HCT116 (cell line): ENCODE measurements around the gene RALGPS1. TPM values are rescaled to one million over a fixed set of nuclear protein-coding genes. Genes with fewer than 3 reads are reported as not detected.

Source experiments
- ATAC-seq: fragments of 200-7000 bp; cut with Tn5 transposase; 2 replicates; pipeline ENCODE4 v1.9.1; 2020; ENCODE audit warnings: mild to moderate bottlenecking, moderate library complexity
- BruUV-seq: library from RNA; stranded (reverse); fragments of 400-500 nt; replicated peaks from 2 replicates; lab custom pipeline; 2021; lab: Mats Ljungman, UMichigan
- CTCF ChIA-PET: fragments of 300-600 bp; sonication (Branson Sonifier 250); formaldehyde crosslinking; loops from one replicate; lab custom pipeline; 2021; ENCODE audit warnings: antibody characterized with exemption; lab: Charles Lee
- POLR2A ChIA-PET: fragments of 300-600, 350-600 bp; sonication (Branson Sonifier 250); formaldehyde crosslinking; loops from one replicate; lab custom pipeline; 2021; ENCODE audit warnings: antibody characterized with exemption; lab: Charles Lee
- RAD21 ChIA-PET, 2 experiments: fragments of 300-600 bp; sonication (Branson Sonifier 250); formaldehyde crosslinking; loops; one replicate each; lab custom pipeline; 2023; ENCODE audit warnings: low total read pairs in 2 of 2; ENCODE audit not compliant: uncharacterized antibody in 2 of 2, unreplicated experiment in 2 of 2, low non-redundant PET in 1 of 2; lab: Charles Lee
- DNase-seq: peaks from one replicate; pipeline ENCODE4 v3.0.0-alpha.2; 2010; ENCODE audit warnings: low read depth, low spot score
- H2AFZ ChIP-seq: fragments of 200-600 bp; shearing (Covaris generic), sonication (generic); 2 replicates; pipeline ENCODE4 v1.6.1; 2017; ENCODE audit warnings: low read depth, mixed run types, mixed read lengths, antibody characterized with exemption, low read length; ENCODE audit not compliant: poor library complexity, severe bottlenecking
- H3K27ac ChIP-seq: 2 replicates; pipeline ENCODE4 v1.5.1; 2012; ENCODE audit warnings: low read depth, low read length
- H3K27me3 ChIP-seq: fragments of 200-600 bp; sonication (generic); 2 replicates; pipeline ENCODE4 v1.6.1; 2016; ENCODE audit warnings: mixed run types, low read length, mixed read lengths; ENCODE audit not compliant: insufficient read depth
- H3K36me3 ChIP-seq, 2 experiments: fragments of 200-500 bp in 1 of 2; fragments of 200-600 bp in 1 of 2; sonication (Bioruptor generic) in 1 of 2; sonication (generic) in 1 of 2; 2 replicates each; pipeline versions ENCODE4 v1.5.1 to v1.6.1; 2014 to 2016; ENCODE audit warnings: low read length in 2 of 2, inconsistent platforms in 1 of 2, mixed read lengths in 1 of 2, mixed run types in 1 of 2; ENCODE audit not compliant: insufficient read depth in 2 of 2, control insufficient read depth in 1 of 2
- H3K4me1 ChIP-seq, 2 experiments: fragments of 200-600 bp in 1 of 2; sonication (generic) in 1 of 2; 2 replicates each; pipeline versions ENCODE4 v1.5.1 to v1.6.1; 2012 to 2017; ENCODE audit warnings: low read length in 2 of 2, inconsistent platforms in 1 of 2, mild to moderate bottlenecking in 1 of 2, mixed read lengths in 1 of 2, mixed run types in 1 of 2, moderate library complexity in 1 of 2; ENCODE audit not compliant: insufficient read depth in 2 of 2, control insufficient read depth in 1 of 2
- H3K4me2 ChIP-seq: fragments of 200-600 bp; sonication (generic); 2 replicates; pipeline ENCODE4 v1.6.1; 2017; ENCODE audit warnings: mixed run types, low read length, mixed read lengths
- H3K4me3 ChIP-seq, 2 experiments: fragments of 200-600 bp in 1 of 2; sonication (generic) in 1 of 2; replicated peaks in 1 of 2; 2 replicates each; pipeline ENCODE4 v1.5.1; 2011 to 2016; ENCODE audit warnings: low read length in 2 of 2, control low read depth in 1 of 2, low read depth in 1 of 2, mild to moderate bottlenecking in 1 of 2, mixed read lengths in 1 of 2, mixed run types in 1 of 2
- H3K79me2 ChIP-seq: fragments of 200-600 bp; sonication (generic); 2 replicates; pipeline ENCODE4 v1.6.1; 2017; ENCODE audit warnings: mild to moderate bottlenecking, mixed run types, low read length, moderate library complexity, mixed read lengths; ENCODE audit not compliant: insufficient read depth
- H3K9ac ChIP-seq: fragments of 200-600 bp; sonication (generic); 2 replicates; pipeline ENCODE4 v1.6.1; 2016; ENCODE audit warnings: low read length, mixed read lengths
- H3K9me2 ChIP-seq: fragments of 200-600 bp; sonication (generic), shearing (Covaris generic); 2 replicates; pipeline ENCODE4 v1.6.1; 2017; ENCODE audit warnings: mixed run types, mild to moderate bottlenecking, moderate library complexity; ENCODE audit not compliant: insufficient read depth
- H3K9me3 ChIP-seq, 2 experiments: fragments of 200-500 bp in 1 of 2; fragments of 200-600 bp in 1 of 2; sonication (Bioruptor generic) in 1 of 2; sonication (generic) in 1 of 2; 2 replicates each; pipeline ENCODE4 v1.6.1; 2014 to 2017; ENCODE audit warnings: low read length in 2 of 2, mixed read lengths in 2 of 2, inconsistent platforms in 1 of 2, low read depth in 1 of 2, mild to moderate bottlenecking in 1 of 2, mixed run types in 1 of 2, moderate library complexity in 1 of 2; ENCODE audit not compliant: control insufficient read depth in 1 of 2, insufficient read depth in 1 of 2
- H4K20me1 ChIP-seq: fragments of 200-600 bp; sonication (generic), shearing (Covaris generic); 2 replicates; pipeline ENCODE4 v1.6.1; 2017; ENCODE audit warnings: mixed run types, mild to moderate bottlenecking, moderate library complexity; ENCODE audit not compliant: insufficient read depth
- ATF3 ChIP-seq: IDR thresholded peaks from 2 replicates; pipeline ENCODE4 v1.6.1; 2012
- CBX3 ChIP-seq: IDR thresholded peaks from 2 replicates; pipeline ENCODE4 v1.6.1; 2012; ENCODE audit warnings: low read depth
- EZH2 ChIP-seq: fragments of 200-600 bp; sonication (generic); IDR thresholded peaks from 2 replicates; pipeline ENCODE4 v1.6.1; 2017; ENCODE audit warnings: antibody characterized with exemption, mixed run types
- FOSL1 ChIP-seq: IDR thresholded peaks from 2 replicates; pipeline ENCODE4 v1.6.1; 2012; ENCODE audit warnings: low read depth
- POLR2A ChIP-seq: IDR thresholded peaks from 2 replicates; pipeline ENCODE4 v1.7.0; 2011; ENCODE audit warnings: borderline replicate concordance; ENCODE audit not compliant: insufficient read depth, insufficient read length; ENCODE audit errors: extremely low read depth
- POLR2AphosphoS5 ChIP-seq: IDR thresholded peaks from 2 replicates; pipeline ENCODE4 v1.6.1; 2011; ENCODE audit warnings: mild to moderate bottlenecking, low read depth, low read length, moderate library complexity
- SRF ChIP-seq: IDR thresholded peaks from 2 replicates; pipeline ENCODE4 v1.6.1; 2012; ENCODE audit warnings: low read depth
- YY1 ChIP-seq: IDR thresholded peaks from 2 replicates; pipeline ENCODE4 v1.6.1; 2011; ENCODE audit warnings: low read length, low read depth, moderate library complexity, mild to moderate bottlenecking; ENCODE audit not compliant: insufficient replicate concordance; ENCODE audit errors: extremely low read depth
- ZBTB33 ChIP-seq: IDR thresholded peaks from 2 replicates; pipeline ENCODE4 v1.6.1; 2011; ENCODE audit warnings: mild to moderate bottlenecking, low read length, moderate library complexity; ENCODE audit not compliant: insufficient replicate concordance; ENCODE audit errors: extremely low read depth
- ZFX ChIP-seq: fragments of 450-650 bp; IDR thresholded peaks from 2 replicates; pipeline ENCODE4 v1.6.1; 2017
- ZNF274 ChIP-seq: fragments of 200-500 bp; sonication (Bioruptor generic); IDR thresholded peaks from 2 replicates; pipeline ENCODE4 v1.6.1; 2014; ENCODE audit warnings: mild to moderate bottlenecking, low read depth, low read length, inconsistent platforms
- intact Hi-C: fragments of 100-400 bp; cut with micrococcal nuclease; formaldehyde crosslinking; loops from 2 replicates; pipeline ENCODE4 v1.10.0; 2022
- total RNA-seq: library from RNA; stranded (reverse); gene quantifications from one replicate; pipeline ENCODE4 v1.2.1, GENCODE V29; 2021; ENCODE audit not compliant: unreplicated experiment
- TF ChIP-seq, protein P1 (sequence below): IDR thresholded peaks from 2 replicates; pipeline ENCODE4 v1.6.1; 2012; ENCODE audit warnings: low read depth
- TF ChIP-seq, protein P2 (sequence below), 3 experiments: fragments of 200-600 bp in 1 of 3; sonication (generic) in 1 of 3; IDR thresholded peaks in 2 of 3; conservative IDR thresholded peaks in 1 of 3; 2 replicates each; pipeline ENCODE4 v1.5.1; 2012 to 2017; ENCODE audit warnings: low read depth in 2 of 3, low read length in 2 of 3, antibody characterized with exemption in 1 of 3, borderline replicate concordance in 1 of 3, control low read depth in 1 of 3, mild to moderate bottlenecking in 1 of 3, mixed read lengths in 1 of 3, mixed run types in 1 of 3, moderate library complexity in 1 of 3; ENCODE audit not compliant: insufficient read depth in 1 of 3
- TF ChIP-seq, protein P3 (sequence below): IDR thresholded peaks from 2 replicates; pipeline ENCODE4 v1.6.1; 2012

Gene RALGPS1
- total RNA-seq, 1 experiment from 2014 or later = 7.6 TPM

DNA sequence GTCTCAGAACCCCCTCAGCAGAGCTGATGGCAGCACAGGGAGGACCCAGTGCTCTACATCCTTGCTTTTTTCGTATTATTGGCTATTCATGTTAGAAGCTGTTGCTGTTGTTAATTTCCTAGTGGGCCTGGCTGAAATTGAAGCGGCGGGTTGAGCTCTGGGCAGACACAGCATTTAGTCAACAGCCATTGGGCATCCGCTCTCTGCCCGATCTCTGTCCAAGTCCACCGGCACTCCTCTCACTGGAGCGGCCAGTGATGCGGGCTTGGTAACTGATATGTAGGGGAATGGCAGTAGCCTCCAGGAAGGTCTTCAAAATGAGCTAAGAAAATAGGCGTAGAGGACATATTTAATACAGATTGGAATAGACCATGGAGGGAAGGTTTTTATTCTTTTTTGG, 348.7 kb downstream of the RALGPS1 start (continued):
- TF ChIP-seq ZBTB33 = no peak
- no peak for TF ChIP-seq POLR2AphosphoS5
- no peak for TF ChIP-seq FOSL1

DNA sequence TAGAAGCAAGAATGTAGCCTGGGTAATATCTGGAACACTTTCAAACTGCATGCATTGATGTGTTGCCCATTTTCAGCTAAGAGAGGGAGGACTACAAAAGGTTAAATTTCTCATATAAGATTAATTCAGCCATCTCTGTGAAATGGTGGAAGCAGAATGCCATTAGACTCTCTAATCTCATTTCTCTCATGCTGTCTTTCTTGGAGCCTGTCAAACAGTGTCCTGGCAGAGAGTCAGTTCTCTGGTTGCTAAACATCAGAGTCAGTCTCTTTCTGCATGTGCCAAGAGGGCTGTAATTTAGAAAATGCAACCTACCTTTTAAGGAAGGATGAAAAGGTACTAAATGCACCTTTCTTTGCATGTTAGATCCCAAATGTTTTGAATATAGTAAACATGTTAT, 349.1 kb downstream of the RALGPS1 start:
- no peak for ATAC-seq
- H3K9ac ChIP-seq = no peak overlapping the region
- no peak overlapping the region for H3K4me2 ChIP-seq
- DNase-seq = no peak
- no peak overlapping the region for H3K4me3 ChIP-seq
- H3K9me3 ChIP-seq = no peaks in the 10 kb centered on the region
- no peaks in the 10 kb centered on the region for H3K36me3 ChIP-seq
- no peaks in the 10 kb centered on the region for H3K27me3 ChIP-seq
- CTCF ChIA-PET = no interaction called here
- no peaks in the 10 kb centered on the region for H3K4me1 ChIP-seq
- RAD21 ChIA-PET = interaction anchor here in 1 of 2 experiments (0.5 kb wide), 1 partner anchor 256 kb away, joined by 3 read pairs; no protein-coding TSS in a partner anchor
- intact Hi-C loops = no loop called here
- H2AFZ ChIP-seq = no peak overlapping the region
- H3K9me2 ChIP-seq = no peaks in the 10 kb centered on the region
- POLR2A ChIA-PET = no interaction called here
- no peaks in the 10 kb centered on the region for H3K79me2 ChIP-seq
- no TSS peak for BruUV-seq
- H3K27ac ChIP-seq = no peak overlapping the region
- no peaks in the 10 kb centered on the region for H4K20me1 ChIP-seq
- TF ChIP-seq SRF = no peak
- no peak for TF ChIP-seq FOSL1
- TF ChIP-seq ATF3 = no peak
- TF ChIP-seq YY1 = no peak
- no peak for TF ChIP-seq ZBTB33
- TF ChIP-seq, protein P1, sequence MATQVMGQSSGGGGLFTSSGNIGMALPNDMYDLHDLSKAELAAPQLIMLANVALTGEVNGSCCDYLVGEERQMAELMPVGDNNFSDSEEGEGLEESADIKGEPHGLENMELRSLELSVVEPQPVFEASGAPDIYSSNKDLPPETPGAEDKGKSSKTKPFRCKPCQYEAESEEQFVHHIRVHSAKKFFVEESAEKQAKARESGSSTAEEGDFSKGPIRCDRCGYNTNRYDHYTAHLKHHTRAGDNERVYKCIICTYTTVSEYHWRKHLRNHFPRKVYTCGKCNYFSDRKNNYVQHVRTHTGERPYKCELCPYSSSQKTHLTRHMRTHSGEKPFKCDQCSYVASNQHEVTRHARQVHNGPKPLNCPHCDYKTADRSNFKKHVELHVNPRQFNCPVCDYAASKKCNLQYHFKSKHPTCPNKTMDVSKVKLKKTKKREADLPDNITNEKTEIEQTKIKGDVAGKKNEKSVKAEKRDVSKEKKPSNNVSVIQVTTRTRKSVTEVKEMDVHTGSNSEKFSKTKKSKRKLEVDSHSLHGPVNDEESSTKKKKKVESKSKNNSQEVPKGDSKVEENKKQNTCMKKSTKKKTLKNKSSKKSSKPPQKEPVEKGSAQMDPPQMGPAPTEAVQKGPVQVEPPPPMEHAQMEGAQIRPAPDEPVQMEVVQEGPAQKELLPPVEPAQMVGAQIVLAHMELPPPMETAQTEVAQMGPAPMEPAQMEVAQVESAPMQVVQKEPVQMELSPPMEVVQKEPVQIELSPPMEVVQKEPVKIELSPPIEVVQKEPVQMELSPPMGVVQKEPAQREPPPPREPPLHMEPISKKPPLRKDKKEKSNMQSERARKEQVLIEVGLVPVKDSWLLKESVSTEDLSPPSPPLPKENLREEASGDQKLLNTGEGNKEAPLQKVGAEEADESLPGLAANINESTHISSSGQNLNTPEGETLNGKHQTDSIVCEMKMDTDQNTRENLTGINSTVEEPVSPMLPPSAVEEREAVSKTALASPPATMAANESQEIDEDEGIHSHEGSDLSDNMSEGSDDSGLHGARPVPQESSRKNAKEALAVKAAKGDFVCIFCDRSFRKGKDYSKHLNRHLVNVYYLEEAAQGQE = no peak
- TF ChIP-seq, protein P2, sequence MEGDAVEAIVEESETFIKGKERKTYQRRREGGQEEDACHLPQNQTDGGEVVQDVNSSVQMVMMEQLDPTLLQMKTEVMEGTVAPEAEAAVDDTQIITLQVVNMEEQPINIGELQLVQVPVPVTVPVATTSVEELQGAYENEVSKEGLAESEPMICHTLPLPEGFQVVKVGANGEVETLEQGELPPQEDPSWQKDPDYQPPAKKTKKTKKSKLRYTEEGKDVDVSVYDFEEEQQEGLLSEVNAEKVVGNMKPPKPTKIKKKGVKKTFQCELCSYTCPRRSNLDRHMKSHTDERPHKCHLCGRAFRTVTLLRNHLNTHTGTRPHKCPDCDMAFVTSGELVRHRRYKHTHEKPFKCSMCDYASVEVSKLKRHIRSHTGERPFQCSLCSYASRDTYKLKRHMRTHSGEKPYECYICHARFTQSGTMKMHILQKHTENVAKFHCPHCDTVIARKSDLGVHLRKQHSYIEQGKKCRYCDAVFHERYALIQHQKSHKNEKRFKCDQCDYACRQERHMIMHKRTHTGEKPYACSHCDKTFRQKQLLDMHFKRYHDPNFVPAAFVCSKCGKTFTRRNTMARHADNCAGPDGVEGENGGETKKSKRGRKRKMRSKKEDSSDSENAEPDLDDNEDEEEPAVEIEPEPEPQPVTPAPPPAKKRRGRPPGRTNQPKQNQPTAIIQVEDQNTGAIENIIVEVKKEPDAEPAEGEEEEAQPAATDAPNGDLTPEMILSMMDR (IDR thresholded peaks at IDR 0.05 in 2 of 3, conservative IDR thresholded peaks at IDR 0.05 in 1 of 3; ENCODE audit: borderline replicate concordance in 1 of 3, insufficient read depth in 1 of 3, low read depth in 2 of 3, low read length in 2 of 3) = no peak
- TF ChIP-seq EZH2 = no peak
- TF ChIP-seq ZNF274 = no peak
- TF ChIP-seq ZFX = no peak
- TF ChIP-seq POLR2A = no peak
- TF ChIP-seq, protein P3, sequence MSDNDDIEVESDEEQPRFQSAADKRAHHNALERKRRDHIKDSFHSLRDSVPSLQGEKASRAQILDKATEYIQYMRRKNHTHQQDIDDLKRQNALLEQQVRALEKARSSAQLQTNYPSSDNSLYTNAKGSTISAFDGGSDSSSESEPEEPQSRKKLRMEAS = no peak
- TF ChIP-seq CBX3 = no peak
